ENCODE data around the gene EPHB6. TPM values are rescaled to one million over a fixed set of nuclear protein-coding genes. Genes with fewer than 3 reads are reported as not detected.

The EPHB6 gene
- total RNA-seq, 2 donors from 2014 or later: 33.2 to 36.9 TPM

GRCh38 chr7:142859829-142860228, 5.0 kb downstream of the EPHB6 start:
- WGBS, 2 experiments (ENCODE audit: insufficient coverage in 1 of 2, insufficient read length in 1 of 2): 90 to 94% methylated on average over 4 to 5 of the region's 5 CpGs
- H3K4me3 ChIP-seq (ENCODE audit: low read length): no peak overlapping the region
- peaks cover 19% of the 10 kb centered on the region for H3K27me3 Mint-ChIP-seq (ENCODE audit: insufficient read depth)
- peak; percentile 26 for DNase-seq
- H3K9ac ChIP-seq (ENCODE audit: extremely low read depth, low read length, poor library complexity, severe bottlenecking): no peak overlapping the region
- no peaks in the 10 kb centered on the region for H3K27me3 ChIP-seq (ENCODE audit: control insufficient read depth, insufficient read depth, low read length, poor library complexity, severe bottlenecking)
- H3K4me1 ChIP-seq (ENCODE audit: control insufficient read depth, insufficient read depth, low read length): no peaks in the 10 kb centered on the region
- no peak overlapping the region for H3K27ac ChIP-seq (ENCODE audit: low read depth, low read length)
- no peak for TF ChIP-seq CTCF (conservative IDR thresholded peaks at IDR 0.05)
- no peaks in the 10 kb centered on the region for H3K9me3 ChIP-seq (ENCODE audit: control insufficient read depth, low read length)
- H3K4me3 Mint-ChIP-seq: no peak overlapping the region
- H3K36me3 ChIP-seq (ENCODE audit: control insufficient read depth, insufficient read depth, low read length): peaks cover 21% of the 10 kb centered on the region
- peaks cover 33% of the 10 kb centered on the region for H3K4me1 Mint-ChIP-seq
- peaks cover 18% of the 10 kb centered on the region for H3K36me3 Mint-ChIP-seq (ENCODE audit: low read depth)
- H3K9me3 Mint-ChIP-seq: no peaks in the 10 kb centered on the region
- no peak overlapping the region for H3K27ac Mint-ChIP-seq

GRCh38 chr7:142860968-142861367, 6.1 kb downstream of the EPHB6 start:
- H3K4me3 Mint-ChIP-seq: no peak overlapping the region
- no peak for TF ChIP-seq CTCF (conservative IDR thresholded peaks at IDR 0.05)
- H3K4me1 ChIP-seq (ENCODE audit: control insufficient read depth, insufficient read depth, low read length): no peaks in the 10 kb centered on the region
- peak; percentile 13 for DNase-seq
- H3K4me3 ChIP-seq (ENCODE audit: low read length): no peak overlapping the region
- peaks cover 21% of the 10 kb centered on the region for H3K36me3 ChIP-seq (ENCODE audit: control insufficient read depth, insufficient read depth, low read length)
- H3K27me3 Mint-ChIP-seq (ENCODE audit: insufficient read depth): peaks cover 11% of the 10 kb centered on the region
- no peak overlapping the region for H3K9ac ChIP-seq (ENCODE audit: extremely low read depth, low read length, poor library complexity, severe bottlenecking)
- peaks cover 18% of the 10 kb centered on the region for H3K36me3 Mint-ChIP-seq (ENCODE audit: low read depth)
- H3K9me3 Mint-ChIP-seq: no peaks in the 10 kb centered on the region
- H3K27ac Mint-ChIP-seq: no peak overlapping the region
- H3K27ac ChIP-seq (ENCODE audit: low read depth, low read length): no peak overlapping the region
- no peaks in the 10 kb centered on the region for H3K27me3 ChIP-seq (ENCODE audit: control insufficient read depth, insufficient read depth, low read length, poor library complexity, severe bottlenecking)
- WGBS, 2 experiments (ENCODE audit: insufficient coverage in 1 of 2, insufficient read length in 1 of 2): 72 to 88% methylated on average over 1 to 3 of the region's 3 CpGs
- peaks cover 28% of the 10 kb centered on the region for H3K4me1 Mint-ChIP-seq
- H3K9me3 ChIP-seq (ENCODE audit: control insufficient read depth, low read length): no peaks in the 10 kb centered on the region

- 71 to 94% methylated on average over 1 to 4 of the region's 4 CpGs for WGBS, 2 experiments (ENCODE audit: insufficient coverage in 1 of 2, insufficient read length in 1 of 2)
Measured at GRCh38 chr7:142862351-142862750, 7.5 kb downstream of the EPHB6 start.

More at GRCh38 chr7:142862351-142862750, 7.5 kb downstream of the EPHB6 start:
- peaks cover 2% of the 10 kb centered on the region for H3K27me3 Mint-ChIP-seq (ENCODE audit: insufficient read depth)
- Histone ChIP-seq H3K9me3 (ENCODE audit: control insufficient read depth, low read length) (no peaks in the 10 kb centered on the region), H3K9ac (ENCODE audit: extremely low read depth, low read length, poor library complexity, severe bottlenecking) (no peak overlapping the region), H3K4me1 (ENCODE audit: control insufficient read depth, insufficient read depth, low read length) (no peaks in the 10 kb centered on the region), H3K27ac (ENCODE audit: low read depth, low read length) (no peak overlapping the region), H3K4me3 (ENCODE audit: low read length) (no peak overlapping the region), H3K36me3 (ENCODE audit: control insufficient read depth, insufficient read depth, low read length) (peaks cover 21% of the 10 kb centered on the region), H3K27me3 (ENCODE audit: control insufficient read depth, insufficient read depth, low read length, poor library complexity, severe bottlenecking) (no peaks in the 10 kb centered on the region)
- H3K4me3 Mint-ChIP-seq: no peak overlapping the region
- peaks cover 20% of the 10 kb centered on the region for H3K36me3 Mint-ChIP-seq (ENCODE audit: low read depth)
- H3K27ac Mint-ChIP-seq: no peak overlapping the region
- H3K9me3 Mint-ChIP-seq: no peaks in the 10 kb centered on the region
- H3K4me1 Mint-ChIP-seq: peaks cover 23% of the 10 kb centered on the region
- TF ChIP-seq CTCF (conservative IDR thresholded peaks at IDR 0.05): no peak
- DNase-seq: peak; percentile 32

All from endodermal cell (in vitro differentiated cells).